Thymus (tissue), 11 donors: Measurements from ENCODE around the gene ASCC1. TPM values are rescaled to one million over a fixed set of nuclear protein-coding genes. Genes with fewer than 3 reads are reported as not detected.

Source experiments
- DNase-seq, 9 donors: peaks; one replicate each; pipeline ENCODE4 v3.0.0-alpha.2; 2013; ENCODE audit warnings: low spot score in 9 of 9, low read depth in 6 of 9, missing footprints in 1 of 9
- H3K27ac ChIP-seq, 2 donors: one replicate each; pipeline ENCODE4 v1.5.1; 2013; ENCODE audit warnings: control low read depth in 1 of 2, low read depth in 1 of 2, low read length in 1 of 2, mild to moderate bottlenecking in 1 of 2, moderate library complexity in 1 of 2
- H3K27me3 ChIP-seq, 2 donors: one replicate each; pipeline ENCODE4 v1.5.1; 2013; ENCODE audit warnings: low read length in 1 of 2; ENCODE audit not compliant: control insufficient read depth in 2 of 2, insufficient read depth in 1 of 2
- H3K36me3 ChIP-seq, 2 donors: one replicate each; pipeline ENCODE4 v1.5.1; 2013; ENCODE audit warnings: low read length in 1 of 2, mild to moderate bottlenecking in 1 of 2, moderate library complexity in 1 of 2; ENCODE audit not compliant: control insufficient read depth in 2 of 2, insufficient read depth in 2 of 2
- H3K4me1 ChIP-seq, 2 donors: one replicate each; pipeline ENCODE4 v1.5.1; 2013; ENCODE audit warnings: low read length in 2 of 2; ENCODE audit not compliant: control insufficient read depth in 2 of 2, insufficient read depth in 2 of 2
- H3K4me3 ChIP-seq, 2 donors: one replicate each; pipeline ENCODE4 v1.5.1; 2013; ENCODE audit warnings: low read length in 2 of 2, control low read depth in 1 of 2, mild to moderate bottlenecking in 1 of 2
- H3K9me3 ChIP-seq, 2 donors: one replicate each; pipeline ENCODE4 v1.5.1; 2013; ENCODE audit warnings: low read length in 1 of 2, mild to moderate bottlenecking in 1 of 2; ENCODE audit not compliant: control insufficient read depth in 2 of 2, insufficient read depth in 1 of 2
- WGBS: extraction: QIAGEN DNeasy Blood & Tissue Kit; methylation state at CpG from one replicate; pipeline ENCODE4 v1.1.7; 2013; 5-methylcytosine and 5-hydroxymethylcytosine counted together
- polyA plus RNA-seq: library from polyadenylated mRNA; stranded (reverse); fragments of 200-250 nt; gene quantifications from one replicate; pipeline ENCODE4 v1.2.3, GENCODE V29; 2013
- total RNA-seq: library from RNA; stranded (reverse); fragments of 120-200 nt; gene quantifications from one replicate; pipeline ENCODE4 v1.2.4, GENCODE V29; 2013
- donor health status: healthy.

ASCC1 gene
- total and polyA plus RNA-seq, 2 donors: 22.1 to 29.7 TPM

GRCh38 chr10:72107325-72108003 lies 108.6 kb downstream of the ASCC1 start:
- Histone ChIP-seq H3K4me1 (peaks cover 29 to 44% of the 10 kb centered on the region in 2 donors), H3K27ac (peak overlapping the region; percentile 56 to 86), H3K4me3 (peak overlapping the region in 1 of 2 donors; percentile 20), H3K27me3 (no peaks in the 10 kb centered on the region), H3K36me3 (no peaks in the 10 kb centered on the region), H3K9me3 (no peaks in the 10 kb centered on the region)
- WGBS: 5% methylated on average over 3 of the region's 3 CpGs
- DNase-seq: peak in 8 of 9 donors; percentile 51 to 90 (median 74)

DNA sequence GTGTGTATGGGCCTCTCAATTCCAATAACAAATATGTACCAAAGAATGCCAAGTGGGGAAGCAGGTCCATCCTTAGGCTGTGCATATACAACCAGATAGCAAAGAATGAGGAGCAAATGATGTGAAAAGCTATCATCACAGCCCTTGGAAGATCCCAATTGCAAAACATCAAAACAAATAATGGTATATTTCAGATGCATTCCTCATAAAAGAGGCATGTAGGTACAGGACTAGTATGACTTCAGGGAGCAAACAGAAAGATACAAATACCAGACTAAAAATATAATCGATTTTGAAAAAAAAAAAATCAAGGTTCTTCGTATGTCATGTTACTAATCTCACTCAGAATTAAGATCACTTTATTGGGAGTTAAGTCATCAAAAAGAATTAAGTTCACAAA lies 109.2 kb downstream of the ASCC1 start:
- Histone ChIP-seq H3K9me3 (no peaks in the 10 kb centered on the region), H3K36me3 (peaks cover 0 to 4% of the 10 kb centered on the region in 2 donors), H3K4me3 (no peak overlapping the region), H3K4me1 (peaks cover 29 to 44% of the 10 kb centered on the region in 2 donors), H3K27me3 (no peaks in the 10 kb centered on the region), H3K27ac (peak overlapping the region; percentile 75 to 86)
- no peak for DNase-seq
- 72% methylated on average over 2 of the region's 2 CpGs for WGBS

DNA sequence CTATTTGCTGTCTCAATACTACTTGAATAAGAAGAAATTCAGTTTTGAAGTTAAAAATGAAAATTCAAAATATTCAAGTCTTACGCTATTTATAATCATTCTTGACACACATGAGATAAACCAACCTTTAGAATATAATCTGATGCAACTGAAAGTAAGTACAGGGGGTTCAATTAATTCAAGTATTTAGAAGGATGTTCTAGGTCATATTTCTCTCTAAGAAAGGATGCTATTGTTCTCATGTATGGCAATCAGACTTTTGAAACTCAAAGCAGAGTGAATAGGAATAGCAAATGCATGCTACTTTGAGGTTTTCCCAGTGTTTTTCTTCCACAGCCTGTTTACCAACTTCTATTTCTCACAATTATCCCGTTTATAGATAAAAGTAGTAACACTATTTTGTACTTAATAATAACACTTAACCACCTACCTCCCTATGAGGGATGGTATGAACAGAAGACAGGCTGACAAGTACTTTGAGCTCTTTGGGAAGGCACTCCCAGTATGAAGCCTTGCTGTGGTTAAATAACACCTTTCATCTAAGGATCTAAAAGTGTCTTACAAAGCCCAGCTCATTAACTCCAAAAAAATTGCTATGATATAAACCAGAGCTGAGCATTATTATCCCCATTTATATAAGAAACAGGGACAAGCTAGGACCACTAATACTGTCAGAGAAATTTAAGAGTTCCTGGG lies 109.8 kb downstream of the ASCC1 start:
- Histone ChIP-seq H3K36me3 (peaks cover 0 to 4% of the 10 kb centered on the region in 2 donors), H3K27me3 (no peaks in the 10 kb centered on the region), H3K9me3 (no peaks in the 10 kb centered on the region), H3K27ac (peak overlapping the region; percentile 75 to 86), H3K4me1 (peaks cover 29 to 44% of the 10 kb centered on the region in 2 donors), H3K4me3 (no peak overlapping the region)
- DNase-seq: no peak
- WGBS: 64% methylated on average over 2 of the region's 2 CpGs

GRCh38 chr10:72105710-72106109 lies 110.4 kb downstream of the ASCC1 start:
- no peaks in the 10 kb centered on the region for H3K9me3 ChIP-seq
- 79% methylated on average over 5 of the region's 5 CpGs for WGBS
- peaks cover 29 to 44% of the 10 kb centered on the region in 2 donors for H3K4me1 ChIP-seq
- H3K27ac ChIP-seq: peak overlapping the region in 1 of 2 donors; percentile 25
- no peak overlapping the region for H3K4me3 ChIP-seq
- H3K27me3 ChIP-seq: no peaks in the 10 kb centered on the region
- peaks cover 0 to 4% of the 10 kb centered on the region in 2 donors for H3K36me3 ChIP-seq
- DNase-seq: no peak

- 99% methylated on average over 9 of the region's 9 CpGs for WGBS
- H3K4me1 ChIP-seq: peaks cover 29 to 44% of the 10 kb centered on the region in 2 donors
- no peaks in the 10 kb centered on the region for H3K27me3 ChIP-seq
- no peak overlapping the region for H3K4me3 ChIP-seq
- peaks cover 0 to 4% of the 10 kb centered on the region in 2 donors for H3K36me3 ChIP-seq
- no peaks in the 10 kb centered on the region for H3K9me3 ChIP-seq
- no peak overlapping the region for H3K27ac ChIP-seq
- DNase-seq: no peak
Observed at GRCh38 chr10:72105098-72105475, 111.0 kb downstream of the ASCC1 start.

DNA sequence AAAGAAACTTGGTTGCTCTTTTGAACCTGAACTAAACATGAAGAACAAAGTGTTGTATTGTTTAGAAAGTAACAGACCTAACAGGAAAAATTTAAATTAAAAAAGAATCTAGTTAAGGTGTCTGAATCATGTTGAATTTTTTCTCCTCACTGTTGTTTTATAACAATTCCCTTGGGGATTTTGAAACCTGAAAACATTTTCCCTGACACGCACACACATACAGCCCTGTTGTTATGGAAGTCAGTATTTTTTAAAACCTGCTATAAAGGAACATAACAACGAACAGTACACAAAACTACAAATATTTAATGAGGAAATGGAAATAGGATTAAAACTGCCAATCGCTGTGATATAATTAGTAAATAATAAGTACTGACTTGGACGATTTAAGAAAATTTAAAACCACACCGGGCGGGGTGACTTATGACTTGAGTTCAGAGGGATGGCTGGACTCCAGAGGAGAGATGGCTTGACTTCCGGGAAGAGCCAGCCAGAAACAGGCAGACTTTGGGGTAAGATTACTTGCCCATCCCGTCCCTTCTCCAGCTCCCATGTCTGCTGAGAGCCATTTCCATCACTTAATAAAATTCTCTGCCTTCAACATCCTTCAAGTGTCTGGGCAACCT lies 111.5 kb downstream of the ASCC1 start:
- 97% methylated on average over 8 of the region's 8 CpGs for WGBS

GRCh38 chr10:72099600-72099921 lies 116.5 kb downstream of the ASCC1 start:
- Histone ChIP-seq H3K4me1 (peaks cover 5 to 14% of the 10 kb centered on the region in 2 donors), H3K36me3 (peaks cover 9 to 15% of the 10 kb centered on the region in 2 donors), H3K27ac (no peak overlapping the region), H3K27me3 (no peaks in the 10 kb centered on the region), H3K9me3 (no peaks in the 10 kb centered on the region), H3K4me3 (no peak overlapping the region)
- no peak for DNase-seq
- over 99% methylated on average over 10 of the region's 10 CpGs for WGBS

More for the DNA sequence above, 111.5 kb downstream of the ASCC1 start:
- Histone ChIP-seq H3K27me3 (no peaks in the 10 kb centered on the region), H3K27ac (no peak overlapping the region), H3K4me3 (no peak overlapping the region), H3K9me3 (no peaks in the 10 kb centered on the region), H3K36me3 (peaks cover 0 to 4% of the 10 kb centered on the region in 2 donors), H3K4me1 (peaks cover 29 to 41% of the 10 kb centered on the region in 2 donors)
- DNase-seq: no peak

DNA sequence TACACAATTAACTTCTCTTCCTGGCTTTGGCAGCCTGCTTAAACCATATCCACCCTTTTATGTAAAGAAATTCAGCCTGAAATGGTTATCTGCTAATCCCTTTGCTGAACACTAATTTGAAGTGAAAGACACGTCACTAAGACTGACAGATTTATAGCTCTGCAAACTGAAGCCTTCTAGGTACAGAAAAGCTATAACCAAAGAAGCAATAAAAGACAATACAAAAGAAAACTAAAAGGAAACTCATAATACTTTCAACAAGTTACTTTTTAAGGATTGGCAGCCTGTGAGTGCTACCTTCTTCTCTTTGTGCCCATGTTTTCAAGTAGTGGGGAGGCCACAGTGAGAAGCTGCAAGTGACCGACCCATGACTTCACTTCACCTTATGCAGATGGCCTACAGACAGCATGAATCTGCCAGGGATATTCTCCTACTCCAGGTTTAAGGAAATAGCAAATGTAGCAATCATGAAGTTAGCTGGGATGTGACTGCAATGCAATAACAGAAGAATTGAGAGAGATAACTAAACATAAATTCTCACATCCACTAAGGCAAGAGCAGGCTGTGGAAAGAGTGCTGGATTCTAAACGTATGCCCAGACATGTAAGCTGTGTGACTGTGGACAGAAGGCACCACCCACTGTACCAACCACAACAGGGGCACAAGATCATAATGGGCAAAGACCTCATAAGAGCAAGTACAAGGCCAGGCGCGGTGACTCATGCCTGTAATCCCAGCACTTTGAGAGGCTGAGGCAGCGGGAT lies 117.1 kb downstream of the ASCC1 start:
- no peak for DNase-seq
- no peak overlapping the region for H3K27ac ChIP-seq
- peaks cover 9 to 15% of the 10 kb centered on the region in 2 donors for H3K36me3 ChIP-seq

More for the DNA sequence above, 117.1 kb downstream of the ASCC1 start:
- Histone ChIP-seq H3K4me1 (peaks cover 4 to 11% of the 10 kb centered on the region in 2 donors), H3K9me3 (no peaks in the 10 kb centered on the region), H3K4me3 (no peak overlapping the region), H3K27me3 (no peaks in the 10 kb centered on the region)
- WGBS: 96% methylated on average over 6 of the region's 6 CpGs
